GM21723 (cell line): ENCODE measurements around the gene FAM107B.

Source experiments
- ATAC-seq: cut with Tn5 transposase; IDR thresholded peaks from one replicate; pipeline ENCODE4 v1.9.1; 2021; ENCODE audit warnings: mild to moderate bottlenecking, moderate library complexity; ENCODE audit not compliant: unreplicated experiment

Gene FAM107B

GRCh38 chr10:14543046-14543903, 231.4 kb downstream of the FAM107B start:
- ATAC-seq: peak; percentile 72

- ATAC-seq: no peak
Observed at GRCh38 chr10:14541379-14541778, 233.3 kb downstream of the FAM107B start.

DNA sequence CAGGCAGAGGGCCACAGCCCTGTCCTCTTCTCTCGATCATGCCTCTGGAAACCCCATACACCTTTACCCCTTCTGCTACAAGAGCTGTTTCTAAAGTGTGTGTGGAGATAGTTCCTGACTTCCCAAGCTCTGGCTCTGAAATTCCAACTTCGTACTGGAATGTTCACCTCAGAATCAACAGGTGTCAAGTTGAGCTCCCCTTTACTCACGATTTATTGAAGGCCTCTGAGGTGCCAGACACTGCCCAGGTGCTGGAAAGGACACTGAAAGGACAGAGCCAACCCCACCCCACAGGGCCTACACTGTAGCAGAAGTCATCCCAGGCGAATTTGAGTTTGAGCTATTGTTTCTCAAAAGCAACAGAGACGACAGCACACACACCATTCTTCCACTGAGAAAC, 234.1 kb downstream of the FAM107B start:
- no peak for ATAC-seq

DNA sequence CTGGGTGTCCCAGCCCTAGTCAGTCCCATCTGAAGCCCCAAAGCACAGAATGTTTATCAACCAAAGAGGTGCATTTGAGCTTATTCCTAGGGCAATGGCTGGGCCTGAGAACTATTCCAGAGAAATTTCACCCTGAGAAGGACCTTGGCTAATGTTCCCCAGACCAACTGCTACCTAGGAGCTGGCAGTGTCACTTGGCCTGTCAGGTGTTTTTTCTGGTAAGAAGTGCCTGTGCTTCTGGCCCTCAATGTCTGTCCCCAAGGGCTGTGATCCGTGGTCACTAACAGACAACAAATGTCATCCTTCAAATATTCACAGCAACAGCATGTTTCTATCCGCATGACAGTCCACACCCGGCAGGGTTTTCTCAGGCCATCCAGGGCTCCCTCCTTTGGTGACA, 234.6 kb downstream of the FAM107B start:
- ATAC-seq: no peak

DNA sequence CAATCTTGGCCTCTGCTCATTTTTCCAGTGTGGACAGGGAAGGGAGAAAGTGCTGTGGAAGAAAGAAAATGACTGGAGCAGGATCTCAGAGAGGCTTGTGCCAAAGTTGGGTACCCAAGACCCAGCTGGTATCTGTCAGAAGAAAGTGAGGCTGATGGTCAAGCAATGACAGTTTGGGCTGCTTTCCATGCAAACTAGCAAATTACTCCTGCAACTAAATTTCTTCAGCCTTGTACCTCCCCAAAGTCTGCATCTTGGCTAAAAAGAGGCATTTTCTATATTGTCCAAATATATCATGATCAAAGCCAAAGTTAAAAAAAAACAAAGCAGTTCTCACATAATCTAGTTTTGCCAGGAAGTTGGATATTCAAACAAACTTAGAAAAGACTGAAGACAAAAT, 235.5 kb downstream of the FAM107B start:
- no peak for ATAC-seq

- ATAC-seq: no peak
Observed at GRCh38 chr10:14536241-14537213, 238.2 kb downstream of the FAM107B start.

DNA sequence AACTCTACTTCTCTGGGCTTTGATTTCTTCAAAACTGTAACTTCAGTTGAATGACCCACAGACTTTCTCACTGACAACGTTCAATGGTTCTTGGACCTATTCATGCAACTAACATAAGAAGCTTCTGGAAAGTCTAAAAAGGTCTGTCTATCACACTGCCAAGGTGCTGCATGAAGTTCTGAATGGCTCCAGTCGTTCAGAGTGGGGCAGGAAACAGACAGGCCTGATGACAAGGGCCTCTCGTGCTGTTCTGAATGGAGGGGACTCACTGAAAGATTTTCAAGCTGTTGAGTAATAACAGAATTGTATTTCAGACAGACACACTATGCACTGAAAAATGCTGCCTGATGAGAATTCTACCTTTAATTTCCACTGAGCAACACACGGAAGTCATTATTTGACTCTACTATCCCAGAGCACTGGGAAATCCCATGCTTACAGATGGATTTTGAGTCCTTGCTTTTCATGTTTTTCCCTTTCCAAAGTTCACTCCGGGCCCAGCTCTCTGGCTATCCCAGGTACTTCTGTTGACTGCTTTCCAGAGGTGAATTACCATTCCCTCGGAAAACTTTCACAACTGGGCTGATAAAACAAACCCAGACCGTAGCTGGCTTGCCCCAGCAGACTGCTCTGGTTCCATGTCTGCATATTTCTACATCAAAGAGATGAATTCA, 239.1 kb downstream of the FAM107B start:
- no peak for ATAC-seq

GRCh38 chr10:14534152-14534551, 240.5 kb downstream of the FAM107B start:
- ATAC-seq: no peak

DNA sequence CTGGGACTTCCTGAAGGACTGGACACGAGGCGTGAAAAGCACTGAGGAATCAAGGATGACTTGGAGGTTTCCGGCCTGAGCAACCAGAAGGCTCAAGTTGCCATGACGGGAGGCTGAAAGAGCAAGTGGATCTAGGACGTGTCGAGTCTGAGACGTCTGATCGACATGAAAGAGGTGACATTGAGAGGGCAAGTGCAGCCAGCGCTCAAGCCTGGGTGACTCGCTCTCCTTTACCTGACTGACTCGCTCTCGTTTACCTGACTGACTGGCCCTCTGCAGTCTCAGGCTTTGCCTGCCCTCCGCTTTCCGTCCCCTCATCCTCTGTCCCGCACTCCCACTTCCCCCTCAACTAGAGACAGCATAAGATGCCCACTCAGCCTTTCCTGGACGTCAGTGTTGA, 241.4 kb downstream of the FAM107B start:
- no peak for ATAC-seq

- ATAC-seq: no peak
Observed at GRCh38 chr10:14532473-14533251, 242.0 kb downstream of the FAM107B start.

GRCh38 chr10:14531974-14532373, 242.7 kb downstream of the FAM107B start:
- no peak for ATAC-seq

- no peak for ATAC-seq
Observed at GRCh38 chr10:14530465-14530864, 244.2 kb downstream of the FAM107B start.

DNA sequence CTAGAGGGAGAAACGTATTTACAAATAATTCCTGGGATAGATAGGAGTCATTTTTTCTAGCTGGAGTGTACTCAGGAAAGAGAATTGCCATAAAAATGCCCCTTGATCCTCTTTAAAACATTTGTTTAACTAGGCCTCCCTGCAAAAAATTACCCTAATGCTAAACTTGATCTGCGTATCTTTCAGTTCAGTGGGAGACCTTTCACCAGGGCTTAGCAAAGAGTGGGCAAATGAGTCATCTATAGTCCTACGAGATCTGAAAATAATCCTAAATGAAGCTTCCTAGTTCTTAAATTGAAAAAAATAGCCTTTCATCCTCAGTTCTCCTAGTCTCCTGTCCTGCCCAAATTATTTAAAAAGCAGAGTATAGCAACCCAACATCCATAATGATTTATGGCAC, 245.3 kb downstream of the FAM107B start:
- no peak for ATAC-seq

DNA sequence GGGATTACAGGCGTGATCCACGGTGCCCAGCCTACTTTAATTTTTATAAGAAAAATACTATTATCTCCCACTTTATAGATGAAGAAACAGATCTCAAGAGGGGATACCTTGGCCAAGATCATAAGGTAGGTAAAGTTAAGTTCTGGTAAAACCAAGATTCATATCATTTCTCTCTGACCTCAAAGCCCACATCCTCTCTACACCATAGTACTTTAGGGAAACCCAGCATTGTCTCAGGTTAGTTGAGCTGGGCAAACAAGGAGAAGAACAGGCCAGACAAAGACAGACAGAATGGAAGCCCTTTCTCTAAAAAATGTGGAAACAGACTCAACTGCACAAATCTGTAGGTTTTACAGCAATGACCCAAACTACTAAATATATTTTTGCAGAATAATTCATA, 246.2 kb downstream of the FAM107B start:
- ATAC-seq: no peak

- no peak for ATAC-seq
Observed at GRCh38 chr10:14527915-14528314, 246.8 kb downstream of the FAM107B start.

- ATAC-seq: no peak
Observed at GRCh38 chr10:14527134-14527844, 247.4 kb downstream of the FAM107B start.

- ATAC-seq: no peak
Observed at GRCh38 chr10:14526326-14526725, 248.4 kb downstream of the FAM107B start.

DNA sequence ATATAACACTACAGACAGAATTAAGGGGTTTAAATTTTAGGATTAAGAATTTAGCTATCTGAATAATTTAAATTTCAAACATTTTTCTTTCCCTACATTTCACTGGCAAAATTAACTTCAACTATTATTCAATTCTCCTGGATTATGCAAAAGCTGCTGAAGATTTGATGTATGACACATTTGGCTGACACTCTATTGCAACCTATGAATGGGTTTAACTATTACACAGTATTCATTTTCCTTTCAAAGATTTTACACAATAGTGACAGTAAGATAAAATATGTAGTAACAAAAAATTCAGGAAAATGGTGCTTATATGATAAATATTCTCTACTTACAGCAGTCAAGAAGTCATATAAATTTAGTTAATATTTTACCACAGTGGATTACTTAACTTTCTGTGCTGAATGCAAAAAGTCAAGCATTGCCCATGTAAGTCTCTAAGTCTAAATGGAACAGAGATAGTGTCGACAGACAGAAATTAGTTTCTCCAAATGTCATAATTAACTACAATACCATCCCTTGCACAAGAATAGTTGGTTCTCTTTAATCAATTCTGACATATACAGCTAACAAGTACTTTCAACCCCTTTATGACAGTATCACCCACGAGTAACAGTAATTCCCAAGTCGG, 249.9 kb downstream of the FAM107B start:
- ATAC-seq: no peak

GRCh38 chr10:14523286-14523685, 251.4 kb downstream of the FAM107B start:
- ATAC-seq: no peak
